Left kidney (tissue), 2 donors: ENCODE results near the gene LGALS12. TPM values are rescaled to one million over a fixed set of nuclear protein-coding genes. Genes with fewer than 3 reads are reported as not detected.
A peak's percentile ranks its signal among the peaks of the same experiment; 100 is the strongest.

Experiments
- DNase-seq: peaks from one replicate; pipeline ENCODE4 v3.0.0-alpha.2; 2013
- polyA plus RNA-seq: library from polyadenylated mRNA; unstranded; fragments of 120-200 nt; gene quantifications from one replicate; pipeline ENCODE4 v1.2.1, GENCODE V29; 2013; ENCODE audit not compliant: insufficient read length

LGALS12 gene
- polyA plus RNA-seq, 1 donor, result not detected

DNA sequence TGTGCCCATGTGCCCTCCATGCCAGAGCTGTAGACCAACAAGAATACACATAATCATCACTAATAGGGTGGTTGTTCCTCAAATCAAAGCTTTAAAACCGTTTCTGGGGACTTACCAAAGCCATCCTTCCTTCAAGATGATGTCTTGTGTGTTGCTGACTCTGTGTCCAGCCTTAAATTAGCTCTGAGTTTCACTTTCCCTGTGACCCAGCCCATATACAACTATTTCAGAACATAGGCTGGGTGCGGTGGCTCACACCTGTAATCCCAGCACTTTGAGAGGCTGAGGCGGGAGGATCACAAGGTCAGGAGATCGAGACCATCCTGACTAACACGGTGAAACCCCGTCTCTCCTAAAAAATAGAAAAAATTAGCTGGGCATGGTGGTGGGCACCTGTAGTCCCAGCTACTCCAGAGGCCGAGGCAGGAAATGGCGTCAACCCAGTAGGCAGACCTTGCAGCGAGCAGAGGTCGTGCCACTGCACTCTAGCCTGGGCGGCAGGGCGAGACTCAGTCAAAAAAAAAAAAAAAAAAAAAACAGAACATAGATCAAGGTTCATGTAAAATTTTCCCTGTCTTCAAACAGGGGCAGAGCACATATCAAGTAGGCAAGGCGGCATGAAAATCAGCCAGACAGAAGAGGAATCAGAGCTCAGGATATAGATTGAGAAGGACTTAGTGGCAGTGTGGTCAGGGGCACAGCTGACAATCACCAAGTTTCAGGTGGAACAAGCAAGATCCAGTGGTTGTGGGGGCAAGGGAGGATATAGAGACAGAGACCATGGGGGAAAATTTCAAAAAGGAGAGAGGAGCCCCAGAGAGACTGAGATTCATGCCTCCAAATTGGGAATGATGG is 57.5 kb downstream of the LGALS12 start, which contains the start of gene PLAAT2:
Gene PLAAT2 (minus strand): TSS at position 179 of the 855 bp plus-strand sequence. CDS start 55 bp downstream, at position 124.
- no peak for DNase-seq

GRCh38 chr11:63564056-63564774 is 58.3 kb downstream of the LGALS12 start:
- peak; percentile 46 for DNase-seq

- DNase-seq, result no peak
Observed at GRCh38 chr11:63564784-63565350, 59.0 kb downstream of the LGALS12 start.

Other genes with a start within 250 kb of the LGALS12 start
- not detected for gene SLC22A9, start 136.3 kb upstream of the LGALS12 start, polyA plus RNA-seq
- gene PLAAT5, start 14.9 kb upstream of the LGALS12 start, polyA plus RNA-seq, result 0.50 TPM
- 8.2 TPM for gene PLAAT4, start 30.7 kb downstream of the LGALS12 start, polyA plus RNA-seq
- gene PLAAT2, start 57.3 kb downstream of the LGALS12 start, polyA plus RNA-seq, result 0.88 TPM
- gene PLAAT3, start 108.3 kb downstream of the LGALS12 start, polyA plus RNA-seq, result 15.1 TPM
- gene ATL3, start 165.3 kb downstream of the LGALS12 start, polyA plus RNA-seq, result 20.9 TPM
- 184 TPM for gene RTN3, start 175.4 kb downstream of the LGALS12 start, polyA plus RNA-seq